ENCODE results near the gene TBC1D1.

Gene TBC1D1

GRCh38 chr4:38082424-38083385 is 191.8 kb downstream of the TBC1D1 start:
- no peak for DNase-seq (ENCODE audit: low read depth)

- no peak for DNase-seq (ENCODE audit: low read depth)
Observed at GRCh38 chr4:38084877-38085711, 194.2 kb downstream of the TBC1D1 start.

GRCh38 chr4:38085751-38086150 is 194.9 kb downstream of the TBC1D1 start:
- DNase-seq (ENCODE audit: low read depth), result no peak

- DNase-seq (ENCODE audit: low read depth), result no peak
Observed at GRCh38 chr4:38086151-38086848, 195.4 kb downstream of the TBC1D1 start.

- DNase-seq (ENCODE audit: low read depth), result no peak
Observed at GRCh38 chr4:38086849-38087226, 196.0 kb downstream of the TBC1D1 start.

GRCh38 chr4:38088321-38088720 is 197.4 kb downstream of the TBC1D1 start:
- no peak for DNase-seq (ENCODE audit: low read depth)

GRCh38 chr4:38089961-38090360 is 199.1 kb downstream of the TBC1D1 start:
- no peak for DNase-seq (ENCODE audit: low read depth)

- DNase-seq (ENCODE audit: low read depth), result no peak
Observed at GRCh38 chr4:38090455-38091246, 199.8 kb downstream of the TBC1D1 start.

GRCh38 chr4:38091636-38092035 is 200.8 kb downstream of the TBC1D1 start:
- no peak for DNase-seq (ENCODE audit: low read depth)

GRCh38 chr4:38092701-38093100 is 201.8 kb downstream of the TBC1D1 start:
- DNase-seq (ENCODE audit: low read depth), result no peak

- DNase-seq (ENCODE audit: low read depth), result no peak
Observed at GRCh38 chr4:38094419-38094818, 203.5 kb downstream of the TBC1D1 start.

- no peak for DNase-seq (ENCODE audit: low read depth)
Observed at GRCh38 chr4:38095691-38096090, 204.8 kb downstream of the TBC1D1 start.

GRCh38 chr4:38097818-38098217 is 206.9 kb downstream of the TBC1D1 start:
- no peak for DNase-seq (ENCODE audit: low read depth)

- DNase-seq (ENCODE audit: low read depth), result no peak
Observed at GRCh38 chr4:38099020-38099600, 208.2 kb downstream of the TBC1D1 start.

- no peak for DNase-seq (ENCODE audit: low read depth)
Observed at GRCh38 chr4:38099908-38100407, 209.1 kb downstream of the TBC1D1 start.

GRCh38 chr4:38100474-38101255 is 209.8 kb downstream of the TBC1D1 start:
- no peak for DNase-seq (ENCODE audit: low read depth)

- DNase-seq (ENCODE audit: low read depth), result no peak
Observed at GRCh38 chr4:38101563-38101962, 210.7 kb downstream of the TBC1D1 start.

- no peak for DNase-seq (ENCODE audit: low read depth)
Observed at GRCh38 chr4:38102957-38103588, 212.2 kb downstream of the TBC1D1 start.

- no peak for DNase-seq (ENCODE audit: low read depth)
Observed at GRCh38 chr4:38105475-38106220, 214.8 kb downstream of the TBC1D1 start.

All from activated gamma-delta T cell treated with anti-CD3 and anti-CD28 coated beads, Interleukin-2, amount 50 U/mL, for 16 hours (primary cell).